ENCODE measurements around the gene UBASH3A.

GRCh38 chr21:42366292-42367010, 37.3 kb upstream of the UBASH3A start, which contains the start of gene TFF1:
- TF ChIP-seq CTCF (IDR thresholded peaks at IDR 0.05) (no peak), POLR2A (IDR thresholded peaks at IDR 0.05) (no peak)

Data from Peyer's patch (tissue), 4 donors.